ENCODE measurements around the gene HSP90AB1.

Gene HSP90AB1

GRCh38 chr6:44275749-44276648 lies 29.1 kb downstream of the HSP90AB1 start:
- no peak for DNase-seq (ENCODE audit: low read depth)
- H3K4me3 ChIP-seq (ENCODE audit: low read depth, low read length), result peak overlapping the region; percentile 20

GRCh38 chr6:44276667-44277640 lies 30.1 kb downstream of the HSP90AB1 start:
- no peak overlapping the region for H3K4me3 ChIP-seq (ENCODE audit: low read depth, low read length)
- DNase-seq (ENCODE audit: low read depth), result no peak

- DNase-seq (ENCODE audit: low read depth), result no peak
Measured at GRCh38 chr6:44277763-44278162, 30.9 kb downstream of the HSP90AB1 start.

GRCh38 chr6:44278315-44278714 lies 31.4 kb downstream of the HSP90AB1 start:
- no peak for DNase-seq (ENCODE audit: low read depth)
- H3K4me3 ChIP-seq (ENCODE audit: low read depth, low read length), result no peak overlapping the region

More at GRCh38 chr6:44277763-44278162, 30.9 kb downstream of the HSP90AB1 start:
- no peak overlapping the region for H3K4me3 ChIP-seq (ENCODE audit: low read depth, low read length)

- H3K4me3 ChIP-seq (ENCODE audit: low read depth, low read length), result no peak overlapping the region
- no peak for DNase-seq (ENCODE audit: low read depth)
Measured at GRCh38 chr6:44278774-44279697, 32.1 kb downstream of the HSP90AB1 start.

- H3K4me3 ChIP-seq (ENCODE audit: low read depth, low read length), result no peak overlapping the region
Measured at GRCh38 chr6:44284121-44284520, 37.2 kb downstream of the HSP90AB1 start.

GRCh38 chr6:44284867-44285266 lies 38.0 kb downstream of the HSP90AB1 start:
- DNase-seq (ENCODE audit: low read depth), result no peak
- no peak overlapping the region for H3K4me3 ChIP-seq (ENCODE audit: low read depth, low read length)

More at GRCh38 chr6:44284121-44284520, 37.2 kb downstream of the HSP90AB1 start:
- no peak for DNase-seq (ENCODE audit: low read depth)

GRCh38 chr6:44285552-44286284 lies 38.8 kb downstream of the HSP90AB1 start:
- H3K4me3 ChIP-seq (ENCODE audit: low read depth, low read length), result no peak overlapping the region
- DNase-seq (ENCODE audit: low read depth), result no peak

GRCh38 chr6:44286285-44286565 lies 39.3 kb downstream of the HSP90AB1 start:
- DNase-seq (ENCODE audit: low read depth), result no peak
- H3K4me3 ChIP-seq (ENCODE audit: low read depth, low read length), result no peak overlapping the region

GRCh38 chr6:44286747-44287146 lies 39.8 kb downstream of the HSP90AB1 start:
- no peak for DNase-seq (ENCODE audit: low read depth)
- H3K4me3 ChIP-seq (ENCODE audit: low read depth, low read length), result no peak overlapping the region

- no peak overlapping the region for H3K4me3 ChIP-seq (ENCODE audit: low read depth, low read length)
- no peak for DNase-seq (ENCODE audit: low read depth)
Measured at GRCh38 chr6:44289726-44290260, 42.9 kb downstream of the HSP90AB1 start.

GRCh38 chr6:44291841-44292240 lies 44.9 kb downstream of the HSP90AB1 start:
- no peak overlapping the region for H3K4me3 ChIP-seq (ENCODE audit: low read depth, low read length)
- DNase-seq (ENCODE audit: low read depth), result no peak

GRCh38 chr6:44292661-44293365 lies 45.9 kb downstream of the HSP90AB1 start:
- no peak overlapping the region for H3K4me3 ChIP-seq (ENCODE audit: low read depth, low read length)
- no peak for DNase-seq (ENCODE audit: low read depth)

GRCh38 chr6:44294832-44295791 lies 48.2 kb downstream of the HSP90AB1 start:
- DNase-seq (ENCODE audit: low read depth), result no peak
- no peak overlapping the region for H3K4me3 ChIP-seq (ENCODE audit: low read depth, low read length)

GRCh38 chr6:44297063-44298038 lies 50.5 kb downstream of the HSP90AB1 start:
- peak overlapping the region; percentile 50 for H3K4me3 ChIP-seq (ENCODE audit: low read depth, low read length)
- DNase-seq (ENCODE audit: low read depth), result no peak
